NCI-H2196 treated with DMSO at 0.1 percent for 48 hours (cell line): ENCODE results near the gene GPR31.
"Not testable (repeated sequence)": the region's sequence is repeated elsewhere in the genome, so short reads cannot be mapped to it uniquely, and the experiment has no call there.

ENCODE experiments used
- DNase-seq: peaks from one replicate; lab custom pipeline; 2025; ENCODE audit not compliant: unreplicated experiment; lab: John Stamatoyannopoulos, UW

GPR31 gene

DNA sequence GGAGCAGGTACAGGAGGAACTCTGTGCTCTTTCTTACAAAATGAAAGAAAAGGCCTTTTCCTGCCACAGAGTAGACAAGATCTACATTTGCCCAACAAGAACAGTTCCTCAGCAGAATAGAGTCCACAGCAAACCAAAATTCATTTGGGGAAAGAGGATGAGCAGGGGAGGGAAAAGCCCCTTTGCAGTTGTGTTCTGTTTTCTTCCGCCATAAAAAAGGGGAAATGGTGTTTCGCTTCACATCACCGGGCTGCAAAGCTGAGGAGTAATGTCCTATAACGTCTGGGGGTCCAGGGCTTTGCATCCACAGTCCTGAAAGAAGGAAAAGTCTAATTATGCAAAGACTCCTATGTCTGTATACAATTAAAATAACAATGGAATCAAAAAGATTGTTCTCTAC is at the start of gene GPR31:
Gene GPR31 (minus strand): TSS at position 118 of the 400 bp plus-strand sequence. CDS start 149 bp downstream, outside the sequence.
- DNase-seq = no peak

GRCh38 chr6:167207527-167207926 is 49.7 kb upstream of the GPR31 start:
- no peak for DNase-seq

GRCh38 chr6:167205316-167205715 is 47.5 kb upstream of the GPR31 start:
- DNase-seq = not testable (repeated sequence)

GRCh38 chr6:167204059-167204348 is 46.2 kb upstream of the GPR31 start:
- not testable (repeated sequence) for DNase-seq

GRCh38 chr6:167203261-167204058 is 45.7 kb upstream of the GPR31 start:
- not testable (repeated sequence) for DNase-seq

DNA sequence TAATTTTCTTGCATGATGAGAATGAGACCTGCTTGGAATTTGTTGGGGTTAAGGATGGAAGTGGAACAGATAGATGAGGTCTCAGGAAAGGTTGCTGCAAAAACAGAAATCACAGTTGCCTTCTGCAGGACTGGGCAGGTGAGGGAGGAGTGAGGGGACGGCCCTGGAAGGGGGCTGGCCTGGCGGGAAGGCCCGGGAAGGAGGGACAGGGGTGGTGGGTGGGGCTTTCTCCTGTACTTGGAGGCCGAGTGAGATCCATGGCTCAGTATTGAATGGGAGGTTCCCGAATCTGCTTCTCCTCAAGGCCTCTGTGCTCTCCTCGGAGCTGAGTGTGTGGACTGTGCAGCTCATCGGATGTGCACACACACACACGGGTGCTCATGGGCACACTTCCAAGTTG is 44.8 kb upstream of the GPR31 start:
- not testable (repeated sequence) for DNase-seq

- DNase-seq = no peak
Measured at GRCh38 chr6:167200806-167201205, 43.0 kb upstream of the GPR31 start.

DNA sequence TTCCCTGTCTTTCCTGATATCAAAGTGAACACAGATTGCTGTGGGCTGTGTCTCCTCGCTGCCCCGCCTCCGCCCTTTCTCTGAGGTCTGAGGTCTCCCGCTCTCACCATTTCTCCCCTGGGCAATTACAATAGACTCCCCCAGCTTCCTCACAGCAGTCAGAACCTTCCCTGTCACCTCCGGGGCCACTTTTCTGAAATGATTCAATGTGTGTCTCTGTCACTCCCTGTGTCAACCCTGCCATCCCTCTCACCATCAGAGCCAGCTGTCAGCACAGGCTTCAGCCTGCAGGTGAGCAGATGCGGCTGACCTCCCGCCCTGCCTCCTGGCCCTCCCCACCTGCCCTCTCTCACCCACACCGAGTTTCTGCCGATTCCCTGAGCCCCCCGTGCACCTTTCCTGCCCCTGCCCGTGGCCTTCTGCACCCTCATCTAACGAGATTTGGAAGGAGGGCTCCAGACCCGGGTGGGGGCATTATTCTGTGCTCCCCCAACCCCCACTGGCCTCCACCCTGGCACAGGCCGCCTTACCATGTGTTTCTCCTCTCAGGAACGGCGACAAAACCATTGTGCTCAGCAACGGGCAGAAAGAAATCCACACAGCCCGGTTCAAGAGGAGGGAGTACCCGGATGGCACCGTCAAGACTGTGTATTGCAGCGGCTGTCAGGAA is 38.3 kb upstream of the GPR31 start:
- not testable (repeated sequence) for DNase-seq

GRCh38 chr6:167193515-167194125 is 35.8 kb upstream of the GPR31 start:
- DNase-seq = not testable (repeated sequence)

DNA sequence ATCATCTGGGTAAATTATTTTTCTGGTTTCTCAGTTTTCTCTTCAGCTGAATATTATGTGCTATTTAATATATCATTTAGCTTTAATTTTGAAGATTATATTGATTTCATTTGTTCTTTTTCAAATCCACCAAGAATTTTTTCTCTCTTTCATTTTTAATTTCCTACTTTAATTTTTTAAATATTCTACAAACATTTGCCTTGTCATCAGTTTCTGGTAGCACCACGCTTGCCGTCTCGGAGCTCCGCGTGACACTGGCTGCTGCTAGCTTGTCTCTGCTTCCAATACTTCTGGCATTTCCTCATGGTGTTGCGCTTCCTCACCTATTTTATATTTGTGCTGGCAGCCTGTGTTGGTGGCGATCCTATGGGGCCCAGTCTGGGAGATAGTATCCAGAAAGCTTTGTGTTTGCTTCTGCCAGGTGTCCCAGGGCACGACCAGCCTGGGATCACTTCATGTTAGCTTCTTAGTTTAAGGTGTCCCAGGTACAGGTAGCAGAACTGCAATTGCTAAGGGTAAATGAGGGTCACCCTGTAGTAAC is 33.3 kb upstream of the GPR31 start:
- DNase-seq = not testable (repeated sequence)

DNA sequence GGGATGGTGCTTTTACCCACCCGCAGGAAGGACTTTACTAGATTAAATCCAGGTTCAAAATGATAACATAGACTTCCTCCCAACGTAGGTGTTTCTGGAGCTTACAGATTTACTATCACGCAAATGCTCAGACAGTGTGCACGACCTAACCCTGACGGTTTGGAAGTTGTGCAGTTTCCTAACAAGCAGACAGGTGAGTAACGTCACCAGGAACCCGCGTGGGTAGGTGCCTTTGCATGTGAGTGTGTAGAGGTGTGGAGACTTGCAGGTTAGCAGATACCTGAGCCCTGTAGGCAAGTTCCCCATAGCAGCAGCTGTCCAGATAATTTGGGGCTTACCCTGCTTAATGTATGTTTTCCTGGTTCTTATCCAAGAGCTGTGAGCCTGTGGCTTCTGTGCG is 29.5 kb upstream of the GPR31 start:
- DNase-seq = not testable (repeated sequence)

GRCh38 chr6:167185101-167185500 is 27.3 kb upstream of the GPR31 start:
- not testable (repeated sequence) for DNase-seq

GRCh38 chr6:167182913-167183314 is 25.1 kb upstream of the GPR31 start:
- DNase-seq = not testable (repeated sequence)

GRCh38 chr6:167181351-167181750 is 23.6 kb upstream of the GPR31 start:
- not testable (repeated sequence) for DNase-seq

- not testable (repeated sequence) for DNase-seq
Measured at GRCh38 chr6:167180086-167180485, 22.3 kb upstream of the GPR31 start.

GRCh38 chr6:167178896-167179655 is 21.3 kb upstream of the GPR31 start:
- not testable (repeated sequence) for DNase-seq

- not testable (repeated sequence) for DNase-seq
Measured at GRCh38 chr6:167177271-167177670, 19.5 kb upstream of the GPR31 start.

DNA sequence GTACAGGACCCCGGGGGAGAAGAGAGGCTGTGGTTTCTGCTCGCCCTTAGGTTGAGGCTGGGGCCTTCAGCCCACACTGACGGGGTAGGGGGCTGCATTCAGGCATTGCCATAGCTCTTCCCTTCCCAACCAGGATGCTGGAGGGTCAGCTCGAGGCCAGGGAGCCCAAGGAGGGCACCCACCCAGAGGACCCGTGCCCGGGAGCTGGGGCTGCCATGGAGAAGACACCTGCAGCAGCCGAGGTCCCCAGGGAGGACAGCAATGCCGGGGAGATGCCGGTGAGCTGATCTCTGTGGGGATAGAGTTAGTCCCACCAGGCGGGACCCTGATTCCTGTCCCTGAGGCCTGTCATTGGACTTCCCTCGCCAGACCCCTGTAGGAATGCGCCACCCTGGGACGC is 14.2 kb upstream of the GPR31 start:
- DNase-seq = not testable (repeated sequence)

GRCh38 chr6:167171300-167171699 is 13.5 kb upstream of the GPR31 start:
- not testable (repeated sequence) for DNase-seq

- not testable (repeated sequence) for DNase-seq
Measured at GRCh38 chr6:167169867-167170266, 12.1 kb upstream of the GPR31 start.

DNA sequence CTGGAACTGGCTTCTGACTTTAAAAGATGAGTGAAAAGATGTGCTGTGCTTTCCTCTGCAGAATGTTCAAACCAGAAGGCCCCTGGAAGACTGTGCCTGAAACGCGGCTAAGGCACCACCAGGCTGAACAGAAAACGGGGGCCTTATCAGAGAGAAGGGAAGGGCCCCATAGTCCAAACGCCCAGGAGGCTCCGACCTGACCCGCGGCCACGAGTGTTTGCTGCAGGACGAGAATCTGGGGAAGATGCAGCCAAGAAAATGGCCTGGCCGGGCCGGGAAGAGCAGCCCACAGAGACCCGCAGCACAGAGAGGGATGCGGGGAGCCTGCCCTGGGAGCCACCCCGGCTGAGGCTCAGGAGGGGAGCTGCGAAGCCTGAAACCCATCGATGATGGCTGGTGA is 10.5 kb upstream of the GPR31 start:
- DNase-seq = not testable (repeated sequence)
